ENCODE measurements around the gene AUTS2.

The AUTS2 gene

DNA sequence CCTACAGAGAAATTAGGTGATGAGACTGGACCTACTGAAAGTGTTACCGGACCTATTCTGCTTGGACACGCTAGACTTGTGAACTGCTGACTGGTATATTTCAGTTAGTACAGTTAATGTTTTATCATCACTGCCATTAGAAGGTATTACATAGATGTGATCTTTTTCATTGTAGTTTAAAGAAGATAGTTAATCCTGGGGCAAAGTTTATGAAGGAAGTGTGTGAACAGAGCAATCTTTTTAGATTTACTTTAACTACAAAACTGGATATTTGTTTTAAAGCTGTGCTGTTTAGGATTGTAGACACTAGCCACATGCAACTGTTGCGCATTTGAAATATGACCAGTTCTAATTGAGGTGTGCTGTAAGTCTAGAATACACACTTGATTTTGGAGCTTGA lies 446.7 kb downstream of the AUTS2 start:
- no peak for DNase-seq

DNA sequence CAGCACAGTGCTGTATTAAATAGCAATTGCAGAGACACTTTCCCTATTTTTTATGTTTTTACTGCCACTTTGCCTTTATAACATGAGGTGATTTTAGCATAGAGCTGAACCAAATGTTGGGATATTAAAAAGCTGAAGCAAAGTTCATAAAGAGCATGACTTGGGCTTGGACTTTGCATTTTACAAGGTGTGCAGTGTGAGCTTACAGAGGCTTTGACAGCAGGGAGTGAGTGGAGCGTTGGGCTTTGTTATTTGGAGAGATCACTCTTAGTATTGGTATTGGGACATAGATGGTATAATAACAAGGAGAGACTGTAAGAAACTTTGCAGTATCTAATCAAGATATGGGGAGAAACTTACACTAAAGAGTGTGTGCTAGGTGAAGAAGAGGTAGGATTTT lies 449.1 kb downstream of the AUTS2 start:
- DNase-seq = no peak

DNA sequence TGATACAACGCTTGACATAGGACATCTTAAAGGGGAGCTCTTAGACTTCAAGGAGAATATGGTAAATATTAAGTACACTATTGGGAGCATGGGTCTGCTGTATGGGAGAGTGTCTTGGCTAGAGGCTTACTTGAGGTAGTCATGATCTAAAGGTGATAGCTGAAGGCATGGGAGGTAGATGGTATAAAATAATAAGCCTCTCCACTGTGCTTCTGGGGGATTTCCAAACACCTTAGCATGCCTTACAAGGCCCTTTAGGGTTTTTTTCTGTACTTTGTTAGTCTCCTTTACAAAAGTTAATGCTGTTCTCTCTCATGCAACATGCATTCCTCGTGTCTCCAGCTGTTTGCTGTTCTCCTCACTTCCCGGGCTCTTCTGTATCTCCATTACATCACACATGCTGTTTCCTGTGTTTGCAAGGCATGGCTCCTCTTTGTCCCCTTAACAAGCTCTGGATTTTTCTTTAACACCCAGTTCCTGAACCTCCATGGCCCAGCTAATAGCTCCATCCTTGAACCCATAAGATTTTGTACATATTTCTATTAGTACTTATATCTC lies 449.7 kb downstream of the AUTS2 start:
- DNase-seq = no peak

DNA sequence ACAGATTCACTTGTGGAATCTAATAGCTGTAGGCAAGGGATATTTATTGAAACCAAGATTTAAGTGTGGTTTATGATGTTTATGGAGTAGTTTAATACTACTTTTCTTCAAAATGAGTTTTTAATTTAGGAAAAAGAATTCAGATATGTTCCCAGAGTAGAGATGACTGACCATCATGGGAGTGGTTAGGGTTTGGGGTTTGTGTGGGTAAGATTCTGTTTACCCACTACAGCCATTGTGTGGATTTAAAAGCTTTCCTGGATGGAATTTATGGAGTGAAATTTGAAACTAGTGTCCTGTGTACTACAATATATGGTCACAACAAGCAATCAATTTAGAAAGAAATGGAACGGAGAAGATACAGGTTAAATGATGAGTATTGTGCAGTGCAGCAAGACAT lies 453.5 kb downstream of the AUTS2 start:
- DNase-seq = no peak

DNA sequence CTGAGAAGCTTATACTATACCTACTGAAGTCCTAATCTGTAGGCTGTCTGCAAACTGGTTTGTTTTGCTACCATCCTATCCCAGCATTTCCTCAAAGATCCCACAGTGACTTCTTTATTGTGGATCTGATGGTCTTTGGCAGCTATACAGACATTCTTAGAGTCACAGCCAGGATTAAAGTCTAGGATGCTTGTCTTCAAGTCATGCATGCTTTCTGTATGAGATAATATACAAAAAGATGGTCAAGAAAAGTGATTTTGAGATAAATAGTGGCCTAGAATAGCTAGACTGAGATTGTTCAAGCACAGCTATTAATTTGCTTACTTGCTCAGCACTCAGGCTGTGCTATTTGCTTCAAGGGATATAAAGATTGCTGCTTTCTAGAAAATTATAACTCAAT lies 454.4 kb downstream of the AUTS2 start:
- DNase-seq = no peak

DNA sequence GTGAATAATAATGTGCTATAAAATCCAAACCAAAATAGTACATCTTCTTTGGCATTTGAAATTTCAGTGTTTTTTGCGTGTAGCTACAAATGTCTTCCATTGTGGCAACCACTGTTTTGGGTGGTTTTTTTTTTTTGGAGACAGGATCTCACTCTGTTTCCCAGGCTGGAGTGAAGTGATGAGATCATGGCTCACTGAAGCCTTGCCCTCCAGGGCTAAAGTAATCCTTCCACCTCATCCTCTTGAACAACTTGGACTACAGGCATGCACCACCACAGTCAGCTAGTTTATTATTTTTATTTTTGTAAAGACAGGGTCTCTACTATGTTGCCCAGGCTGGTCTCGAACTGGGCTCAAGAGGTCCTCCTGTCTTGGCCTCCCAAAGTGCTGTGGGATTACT lies 455.1 kb downstream of the AUTS2 start:
- no peak for DNase-seq

DNA sequence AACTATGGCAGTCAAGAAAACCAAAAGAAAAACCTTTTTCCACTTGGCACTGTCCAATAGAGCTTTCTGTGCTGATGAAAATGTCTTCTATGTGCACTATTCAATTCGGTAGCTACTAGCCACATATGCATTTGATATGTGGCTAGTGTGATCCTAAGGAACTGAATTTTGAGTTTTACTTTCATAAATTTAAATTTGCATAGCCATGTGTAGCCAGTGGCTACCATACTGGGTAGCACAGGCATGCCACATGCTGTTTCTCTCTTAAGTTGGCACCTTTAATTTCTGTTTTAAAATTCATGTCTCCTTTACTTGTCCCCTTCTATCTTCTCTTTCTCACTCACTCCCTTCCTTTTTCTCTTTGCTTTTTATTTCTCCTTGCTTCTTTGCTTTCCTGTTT lies 455.7 kb downstream of the AUTS2 start:
- DNase-seq = no peak

DNA sequence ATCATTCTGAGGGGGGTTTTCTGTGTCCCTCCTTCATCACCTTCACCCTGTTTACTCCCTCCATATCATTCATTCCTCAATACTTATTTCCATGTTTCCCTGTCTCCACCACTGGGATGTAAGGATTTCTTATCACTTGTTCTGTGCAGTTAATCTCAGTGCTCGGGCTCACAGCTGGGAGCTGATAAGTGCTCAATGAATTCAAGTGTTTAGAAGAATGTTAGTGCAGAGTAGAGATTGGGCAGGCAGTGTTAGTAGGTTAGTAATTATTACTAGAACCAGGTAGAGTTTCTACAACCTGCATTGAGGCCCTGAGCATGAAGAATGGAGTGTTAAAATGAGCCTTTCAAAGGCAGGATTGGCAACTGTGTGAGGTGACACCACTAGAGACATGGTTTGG lies 458.1 kb downstream of the AUTS2 start:
- DNase-seq = no peak

DNA sequence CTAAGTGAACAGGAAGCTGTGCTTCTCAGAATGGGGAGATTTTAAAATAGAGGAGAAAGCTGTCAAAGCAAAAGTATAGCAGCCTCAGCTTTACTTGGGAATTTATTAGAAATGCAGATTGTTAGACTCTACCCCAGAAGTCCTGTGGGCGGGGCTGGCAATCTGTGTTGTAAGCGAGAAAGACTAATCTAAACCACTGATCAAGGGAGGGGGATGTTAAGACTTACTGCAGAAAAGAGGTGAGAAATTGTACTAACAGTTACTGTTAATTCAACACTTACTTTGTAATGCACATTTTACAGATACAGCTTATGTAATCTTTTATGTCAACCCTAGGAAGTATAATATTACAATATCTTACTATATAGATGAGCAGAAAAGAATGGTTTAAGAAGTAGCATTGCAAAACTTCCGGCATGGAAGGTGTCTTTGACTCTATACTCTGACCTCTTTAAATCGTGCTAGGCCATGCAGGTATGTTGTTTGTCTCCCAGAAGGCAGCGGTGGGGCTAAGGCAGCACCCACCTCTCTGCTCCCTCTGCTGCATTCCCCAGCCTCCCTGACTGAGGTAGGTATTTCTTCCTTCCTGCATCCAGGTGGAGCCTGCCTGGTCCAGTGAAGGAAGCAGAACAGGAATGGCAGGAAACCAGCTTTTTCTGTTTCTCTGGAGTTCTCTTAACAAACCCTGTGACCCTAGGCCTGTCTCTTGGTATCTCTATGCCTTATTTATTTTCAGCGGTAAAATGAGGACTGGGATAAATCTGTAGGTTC lies 462.2 kb downstream of the AUTS2 start:
- no peak for DNase-seq

DNA sequence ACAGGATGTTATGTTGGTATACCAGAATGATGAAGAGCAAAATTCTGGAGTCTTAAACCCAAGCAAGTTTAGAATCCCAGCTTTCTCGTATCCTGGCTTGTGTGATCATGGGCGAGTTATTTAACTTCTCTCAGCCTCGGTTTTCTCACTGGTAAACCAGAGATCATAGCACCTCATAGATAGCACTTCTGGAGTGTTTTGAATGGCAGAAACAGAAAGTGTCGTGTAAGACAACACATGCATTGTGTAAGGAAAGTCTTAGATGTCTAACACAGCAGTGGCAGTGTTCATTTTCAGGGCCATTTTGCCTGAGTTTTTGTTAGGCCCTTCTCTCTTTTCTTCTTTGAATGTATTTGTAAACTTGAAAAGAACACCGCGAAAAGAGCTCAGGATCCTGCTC lies 465.1 kb downstream of the AUTS2 start:
- DNase-seq = no peak

DNA sequence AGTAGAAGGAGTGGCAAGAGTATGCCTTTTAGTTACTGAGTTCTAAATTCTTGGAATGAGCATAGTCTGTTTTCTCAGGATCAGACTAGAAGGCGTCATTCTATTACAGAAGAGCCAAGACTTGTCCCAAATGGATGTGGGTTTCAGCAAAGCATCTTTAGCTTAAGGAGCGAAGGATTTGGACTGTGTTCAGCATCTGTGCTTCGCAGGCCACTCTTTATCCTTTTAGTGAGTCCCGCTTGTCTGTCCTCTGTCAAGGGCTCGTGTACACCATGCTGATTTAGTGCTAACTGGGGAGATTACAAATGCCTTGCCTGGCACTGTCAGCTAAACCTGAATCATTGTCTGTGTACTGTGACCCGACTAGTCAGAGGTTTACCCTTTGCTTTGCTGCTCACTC lies 465.7 kb downstream of the AUTS2 start:
- no peak for DNase-seq

DNA sequence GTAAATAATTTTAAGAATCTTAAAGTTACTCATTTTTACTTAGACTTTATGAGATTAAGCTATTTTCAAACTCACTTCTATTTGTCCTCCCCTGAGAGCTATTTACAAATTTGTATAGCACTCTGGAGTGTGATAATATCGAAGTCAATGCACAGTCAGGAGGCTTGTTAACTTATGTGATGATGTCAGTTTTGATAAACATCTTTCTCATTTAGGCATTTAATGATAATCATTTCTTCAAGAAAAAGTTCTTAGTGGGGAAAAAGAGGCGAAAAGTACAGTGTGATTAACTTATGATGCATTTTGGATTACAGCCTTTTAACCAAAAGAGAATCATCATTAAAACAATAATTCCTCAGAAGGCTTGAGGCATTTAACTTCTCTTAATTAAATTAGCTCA lies 468.6 kb downstream of the AUTS2 start:
- DNase-seq = no peak

DNA sequence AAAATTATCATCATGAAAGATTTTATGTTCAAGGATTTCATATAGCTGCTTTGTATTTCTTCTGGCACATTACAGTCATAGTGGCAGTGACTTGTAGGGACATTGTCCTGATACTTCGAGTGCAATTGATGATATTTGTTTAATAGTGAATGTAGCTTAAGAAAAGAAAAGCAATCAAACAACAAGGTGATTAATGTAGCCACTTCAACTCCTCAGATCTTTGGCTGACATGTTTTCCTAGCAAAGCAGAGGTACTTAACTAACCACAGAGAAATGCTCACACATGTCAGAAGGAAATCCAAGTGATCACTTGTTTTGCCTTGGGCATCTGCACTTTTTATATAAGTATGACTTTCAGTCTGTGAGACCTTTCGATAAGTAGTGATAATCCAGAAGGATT lies 470.3 kb downstream of the AUTS2 start:
- DNase-seq = no peak

DNA sequence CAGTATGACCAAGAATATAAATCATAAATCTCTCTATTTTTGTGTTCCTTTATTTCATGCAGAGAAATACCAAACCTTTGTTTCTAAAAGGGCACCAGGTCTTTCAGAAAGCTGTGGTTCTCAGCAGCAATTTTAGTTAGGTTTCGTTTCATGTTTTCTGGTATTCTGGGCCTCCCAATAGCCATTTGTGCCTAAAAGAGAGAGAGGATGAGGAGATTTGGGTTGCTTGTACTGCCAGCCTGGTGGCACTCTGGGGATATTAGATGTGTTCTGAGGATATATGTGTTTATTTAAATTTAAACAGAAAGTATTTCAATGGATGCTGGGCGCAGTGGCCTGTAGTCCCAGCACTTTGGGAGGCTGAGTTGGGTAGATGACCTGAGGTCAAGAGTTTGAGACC lies 471.7 kb downstream of the AUTS2 start:
- DNase-seq = no peak

DNA sequence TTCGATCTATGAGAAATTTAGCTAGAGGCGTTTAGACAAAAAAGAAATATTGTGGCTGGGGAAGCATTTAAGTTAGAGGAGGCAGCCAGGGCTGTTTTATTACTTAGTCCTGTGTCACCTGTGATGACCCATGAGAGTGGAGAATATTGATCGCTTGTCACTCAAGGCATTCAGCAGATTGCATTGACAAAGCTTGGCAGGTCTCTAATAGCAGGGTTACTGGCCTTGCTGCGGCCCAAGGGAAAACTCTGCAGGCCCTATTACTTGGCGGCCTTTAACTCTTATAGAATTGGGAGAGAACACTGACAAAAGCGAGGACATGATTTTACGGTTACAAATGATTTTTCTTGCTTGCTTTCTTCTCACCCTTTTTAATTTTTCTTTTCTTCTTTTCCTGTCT lies 473.5 kb downstream of the AUTS2 start:
- no peak for DNase-seq

DNA sequence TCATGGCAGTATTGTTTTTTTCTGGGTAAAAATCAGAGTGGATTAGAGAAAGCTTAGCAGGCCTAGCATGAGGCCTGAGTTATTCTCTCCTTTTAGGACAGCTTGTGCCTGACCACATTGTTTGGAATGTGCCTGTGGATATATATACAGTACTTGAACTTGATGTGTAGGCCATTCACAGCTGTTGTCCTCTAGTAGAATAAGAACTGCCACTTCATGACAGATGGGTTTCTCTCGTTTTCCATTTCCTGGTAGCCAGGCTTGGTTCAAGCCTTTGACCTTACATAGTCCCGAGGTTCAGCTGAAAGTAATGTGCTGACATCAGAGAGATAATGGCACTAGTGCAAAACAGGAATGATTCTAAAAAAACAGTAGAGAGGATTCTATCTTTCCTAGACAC lies 473.9 kb downstream of the AUTS2 start:
- no peak for DNase-seq

DNA sequence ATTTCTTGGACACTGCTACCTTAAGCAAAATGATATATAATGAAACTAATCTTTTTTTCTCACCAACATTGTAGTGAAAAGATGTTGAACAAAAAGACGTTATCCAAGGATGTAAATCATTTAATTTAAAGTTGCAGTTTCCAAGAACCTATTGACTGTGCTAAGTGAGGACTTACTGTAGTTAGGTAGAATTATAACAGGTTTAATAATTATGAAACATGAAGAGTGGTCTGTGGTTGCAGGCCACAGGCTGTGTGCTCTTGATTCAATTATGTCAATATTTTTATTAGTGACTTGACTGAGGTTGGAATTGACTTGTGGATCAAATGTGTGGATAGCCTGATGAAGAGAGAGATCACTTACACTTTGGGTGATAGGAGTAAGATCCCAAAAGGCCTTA lies 478.1 kb downstream of the AUTS2 start:
- DNase-seq = no peak

DNA sequence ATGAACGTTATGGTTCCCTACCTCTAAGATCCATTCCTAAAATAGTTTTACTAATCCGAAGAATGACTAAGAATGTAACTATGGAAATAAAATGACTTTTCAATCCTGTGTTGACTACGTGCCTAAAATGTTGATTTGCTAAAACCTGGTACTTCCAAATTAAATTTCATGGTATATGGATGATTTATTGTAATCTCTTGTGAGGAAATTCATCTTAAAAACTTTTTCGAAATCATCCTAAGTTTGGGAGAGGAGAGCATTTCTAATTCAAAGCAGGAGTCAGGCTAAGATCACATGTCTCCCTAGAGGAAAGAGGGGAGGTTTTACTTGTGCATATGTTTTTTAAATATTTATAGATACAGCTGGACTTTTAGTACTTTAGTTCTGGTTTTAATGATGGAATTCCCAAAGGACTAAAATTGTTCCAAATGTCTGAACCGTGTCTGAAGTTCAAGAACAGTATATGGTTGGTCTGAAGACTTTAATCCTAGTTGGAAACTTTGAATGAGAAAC lies 483.9 kb downstream of the AUTS2 start:
- DNase-seq = no peak

DNA sequence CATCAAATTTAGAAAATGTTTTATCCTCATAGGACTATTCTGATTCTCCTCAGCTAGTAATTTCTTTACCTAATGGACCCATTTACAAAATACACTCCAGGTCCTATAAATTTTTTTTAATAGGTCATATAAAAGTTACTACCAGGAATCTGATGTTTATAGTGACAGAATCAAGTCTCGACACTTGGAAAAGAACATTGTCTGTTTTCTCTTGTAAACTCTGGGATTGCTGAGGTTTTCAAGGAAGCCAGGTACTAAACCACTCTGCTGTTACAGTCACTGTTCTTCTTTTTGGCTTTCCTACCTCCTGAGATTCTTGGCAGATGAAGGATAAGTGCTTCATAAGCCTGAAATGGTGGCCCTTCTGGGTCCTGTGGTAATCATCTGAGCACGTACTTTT lies 493.1 kb downstream of the AUTS2 start:
- DNase-seq = no peak

DNA sequence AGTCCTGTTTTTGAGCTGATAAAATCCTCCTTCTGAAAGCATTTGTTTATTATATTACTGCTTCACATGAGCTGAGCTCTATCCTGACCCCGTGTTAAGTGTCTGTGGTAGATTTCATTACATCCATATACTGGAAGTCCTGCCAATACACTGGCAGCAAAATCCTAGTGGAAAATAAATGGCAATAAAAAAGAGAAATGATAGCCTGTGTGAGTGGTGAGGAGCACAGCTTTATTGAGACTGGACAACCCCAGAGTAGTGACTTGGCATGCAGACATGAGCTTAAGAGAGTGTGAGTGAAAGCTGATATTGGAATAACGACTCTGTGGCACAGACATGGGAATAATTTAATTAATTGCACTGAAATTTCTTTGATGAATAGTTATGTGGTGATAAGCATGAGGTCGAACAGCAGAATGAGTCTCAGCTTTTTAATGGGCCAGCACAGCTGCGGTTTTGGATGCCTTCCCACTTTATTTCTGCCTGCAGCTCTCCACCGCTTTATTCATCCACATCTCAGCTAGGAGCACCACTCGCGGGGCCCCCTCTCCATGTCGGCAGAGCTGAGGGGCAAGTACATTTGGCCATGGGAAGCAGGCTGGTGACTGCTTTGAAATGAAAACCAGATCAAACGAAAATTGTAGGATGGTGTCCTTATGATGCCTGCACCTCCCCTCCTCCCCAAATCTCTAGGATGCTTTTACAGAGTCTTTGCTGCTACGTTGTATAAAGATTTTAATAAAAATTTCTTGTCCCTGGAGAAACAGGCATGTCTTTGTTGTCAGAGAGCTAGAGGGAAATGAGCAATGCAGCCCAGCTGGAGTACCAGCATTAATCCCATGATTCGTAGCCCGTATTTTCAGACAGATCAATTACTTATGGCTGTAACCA lies 494.3 kb downstream of the AUTS2 start:
- no peak for DNase-seq

DNA sequence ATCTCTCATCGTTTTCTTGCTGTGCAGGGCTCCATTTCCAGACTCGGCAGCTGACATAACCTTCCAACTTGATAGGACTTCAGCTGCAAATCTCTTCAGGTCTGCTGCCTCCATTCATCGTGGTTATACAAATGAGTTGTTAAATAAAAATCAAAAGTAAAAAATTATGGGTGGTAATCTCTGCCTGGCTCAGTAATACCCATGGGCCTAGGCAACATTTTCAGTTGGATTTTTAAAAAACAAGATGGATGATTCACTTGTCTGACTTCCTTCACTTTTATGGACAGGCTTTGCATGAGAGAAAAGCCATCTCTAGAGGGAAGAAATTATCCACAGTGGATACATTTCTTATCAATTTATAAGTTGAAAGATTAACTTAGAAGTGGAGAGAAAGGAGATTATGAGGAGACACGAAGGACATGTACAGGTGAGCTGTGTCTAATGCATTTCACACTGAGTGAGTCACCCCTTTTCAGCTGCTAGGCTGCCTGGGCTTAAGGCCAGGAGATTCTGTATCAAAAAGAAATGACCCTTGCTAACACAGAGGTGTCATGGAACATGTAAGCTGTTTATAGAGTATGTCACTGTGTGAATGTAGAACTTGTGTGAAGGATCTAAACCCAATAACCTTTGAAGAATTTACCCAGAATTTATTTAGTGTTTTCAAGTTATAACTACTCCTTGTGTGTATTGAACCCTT lies 495.1 kb downstream of the AUTS2 start:
- no peak for DNase-seq

DNA sequence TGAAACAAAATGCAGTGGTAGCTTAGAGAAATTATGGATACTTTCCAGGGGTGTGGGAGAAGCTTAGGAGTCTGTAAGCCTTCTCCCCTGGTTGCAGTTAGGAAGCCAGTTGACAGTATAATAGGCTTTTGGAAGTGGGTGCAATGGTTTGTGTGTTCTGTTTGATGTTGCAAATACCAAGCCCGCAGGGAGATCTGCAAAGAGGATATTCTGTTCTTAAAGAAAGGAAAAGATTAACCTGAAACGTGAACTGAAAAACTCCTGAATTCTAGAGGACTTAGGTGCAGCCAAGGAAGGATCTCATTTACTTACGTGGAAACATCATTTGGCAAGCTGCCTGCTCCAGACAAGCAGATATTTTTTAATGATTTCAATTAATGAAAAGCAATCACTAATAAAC lies 496.6 kb downstream of the AUTS2 start:
- DNase-seq = no peak

DNA sequence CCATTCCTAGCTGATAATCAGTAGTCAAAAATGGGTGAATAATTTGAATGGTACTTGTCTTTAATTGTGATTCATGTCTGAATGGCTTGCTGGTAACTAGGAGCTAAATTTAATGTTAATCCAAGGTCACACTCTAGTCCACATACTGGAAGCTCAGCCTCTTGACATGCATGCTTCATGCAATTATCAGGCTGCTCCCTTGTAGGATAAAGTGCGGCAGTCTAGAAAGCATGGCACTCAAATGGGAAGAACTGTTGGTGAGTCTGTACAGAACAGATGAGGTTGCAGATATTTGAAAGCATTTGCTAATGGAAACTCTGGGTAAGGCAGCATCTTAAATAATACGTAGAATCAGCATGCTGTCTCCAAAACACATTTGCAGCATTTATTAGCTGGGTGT lies 499.4 kb downstream of the AUTS2 start:
- no peak for DNase-seq

Data from effector CD4-positive, alpha-beta T cell (primary cell).